Endothelial cell of umbilical vein (primary cell): ENCODE results near the gene ADCY2. TPM values are rescaled to one million over a fixed set of nuclear protein-coding genes. Genes with fewer than 3 reads are reported as not detected.

Experiments used
- BruUV-seq: library from RNA; stranded (reverse); fragments of 400-500 nt; replicated peaks from 2 replicates; lab custom pipeline; 2021; lab: Mats Ljungman, UMichigan
- CTCF ChIA-PET: fragments of 300-600, 350-600 bp; sonication (Branson Sonifier 250); formaldehyde crosslinking; loops from one replicate; lab custom pipeline; 2021; ENCODE audit warnings: antibody characterized with exemption, inconsistent platforms; lab: Charles Lee
- POLR2A ChIA-PET: fragments of 300-600, 350-600 bp; sonication (Branson Sonifier 250); formaldehyde crosslinking; loops from one replicate; lab custom pipeline; 2021; ENCODE audit warnings: antibody characterized with exemption, inconsistent platforms; lab: Charles Lee
- DNase-seq: peaks from one replicate; pipeline ENCODE4 v3.0.0-alpha.2; 2011; ENCODE audit warnings: low read depth, low spot score
- FAIRE-seq: peaks from 2 replicates; lab custom pipeline; 2011; peaks lifted over from hg19 to GRCh38; lab: Jason Lieb, UNC
- H2AFZ ChIP-seq: 2 replicates; pipeline ENCODE4 v1.6.0; 2012; ENCODE audit warnings: low read depth, low read length, control low read depth, inconsistent platforms
- H3K27ac ChIP-seq: 2 replicates; pipeline ENCODE4 v1.5.1; 2011; ENCODE audit warnings: low read depth, mild to moderate bottlenecking, control low read depth, low read length, moderate library complexity; ENCODE audit not compliant: insufficient read depth
- H3K27me3 ChIP-seq, 2 experiments: 2 replicates each; pipeline versions ENCODE4 v1.6.0 to v1.6.1; 2011; ENCODE audit warnings: low read length in 2 of 2, mixed read lengths in 1 of 2; ENCODE audit not compliant: control insufficient read depth in 2 of 2, insufficient read depth in 2 of 2
- H3K36me3 ChIP-seq, 2 experiments: 2 replicates in 1 of 2; 3 replicates in 1 of 2; pipeline ENCODE4 v1.5.1; 2011; ENCODE audit warnings: low read length in 2 of 2, mild to moderate bottlenecking in 1 of 2, moderate library complexity in 1 of 2; ENCODE audit not compliant: control insufficient read depth in 2 of 2, insufficient read depth in 2 of 2; ENCODE audit errors: extremely low read depth in 1 of 2
- H3K4me1 ChIP-seq: 3 replicates; pipeline ENCODE4 v1.5.1; 2011; ENCODE audit warnings: mild to moderate bottlenecking, low read length; ENCODE audit not compliant: control insufficient read depth, insufficient read depth; ENCODE audit errors: extremely low read depth
- H3K4me2 ChIP-seq: 2 replicates; pipeline ENCODE4 v1.6.1; 2011; ENCODE audit warnings: low read length, control low read depth, mixed read lengths; ENCODE audit not compliant: insufficient read depth
- H3K4me3 ChIP-seq, 3 experiments: fragments of 200-600 bp in 1 of 3; sonication (generic), shearing (Covaris generic) in 1 of 3; replicated peaks in 1 of 3; 2 replicates each; pipeline ENCODE4 v1.5.1; 2011 to 2016; ENCODE audit warnings: control low read depth in 3 of 3, low read length in 3 of 3, mild to moderate bottlenecking in 2 of 3, inconsistent platforms in 1 of 3, low read depth in 1 of 3, moderate library complexity in 1 of 3; ENCODE audit not compliant: insufficient read depth in 1 of 3
- H3K79me2 ChIP-seq: 2 replicates; pipeline ENCODE4 v1.6.0; 2012; ENCODE audit warnings: low read length, inconsistent platforms; ENCODE audit not compliant: control insufficient read depth, insufficient read depth
- H3K9ac ChIP-seq: replicated peaks from 2 replicates; pipeline ENCODE3; 2011; ENCODE audit warnings: low read length, control low read depth; ENCODE audit not compliant: insufficient read depth; ENCODE audit errors: extremely low read depth
- H3K9me1 ChIP-seq: replicated peaks from 3 replicates; pipeline ENCODE4 v1.6.0; 2011; ENCODE audit warnings: mild to moderate bottlenecking, low read length; ENCODE audit not compliant: control insufficient read depth, insufficient read depth; ENCODE audit errors: extremely low read depth
- H3K9me3 ChIP-seq: replicated peaks from 2 replicates; pipeline ENCODE4 v1.5.1; 2012; ENCODE audit warnings: low read length, inconsistent platforms; ENCODE audit not compliant: control insufficient read depth, insufficient read depth
- H4K20me1 ChIP-seq: replicated peaks from 2 replicates; pipeline ENCODE3; 2011; ENCODE audit warnings: mild to moderate bottlenecking, low read length; ENCODE audit not compliant: control insufficient read depth, insufficient read depth; ENCODE audit errors: extremely low read depth
- CTCF ChIP-seq, 2 donors: IDR thresholded peaks; 1 replicate in 1 of 2; 2 replicates in 1 of 2; pipeline ENCODE4 v1.5.1; 2011; ENCODE audit warnings: low read length in 2 of 2, mild to moderate bottlenecking in 2 of 2, moderate library complexity in 2 of 2, control low read depth in 1 of 2, inconsistent platforms in 1 of 2, low read depth in 1 of 2; ENCODE audit not compliant: insufficient read depth in 1 of 2; ENCODE audit errors: extremely low read depth in 1 of 2
- EZH2 ChIP-seq: IDR thresholded peaks from 2 replicates; pipeline ENCODE4 v1.6.1; 2012; ENCODE audit warnings: borderline replicate concordance, low read depth, mild to moderate bottlenecking, moderate library complexity, low read length, inconsistent platforms; ENCODE audit not compliant: severe bottlenecking
- FOS ChIP-seq: IDR thresholded peaks from 2 replicates; pipeline ENCODE4 v1.6.1; 2011; ENCODE audit warnings: mild to moderate bottlenecking, low read length, moderate library complexity, borderline replicate concordance; ENCODE audit not compliant: insufficient read depth
- GATA2 ChIP-seq: IDR thresholded peaks from 2 replicates; pipeline ENCODE4 v1.7.0; 2011; ENCODE audit warnings: low read depth, mild to moderate bottlenecking, moderate library complexity, mixed read lengths, low read length; ENCODE audit not compliant: insufficient read length, insufficient read depth
- JUN ChIP-seq: IDR thresholded peaks from 2 replicates; pipeline ENCODE4 v1.6.1; 2011; ENCODE audit warnings: borderline replicate concordance, low read depth; ENCODE audit not compliant: insufficient read length, insufficient read depth
- MAX ChIP-seq: IDR thresholded peaks from 2 replicates; pipeline ENCODE4 v1.6.1; 2011; ENCODE audit not compliant: insufficient read depth, insufficient read length
- MYC ChIP-seq: IDR thresholded peaks from one replicate; pipeline ENCODE4 v1.6.1; 2011; ENCODE audit warnings: mild to moderate bottlenecking, low read depth, low read length
- POLR2A ChIP-seq: IDR thresholded peaks from 2 replicates; pipeline ENCODE4 v1.6.1; 2012; ENCODE audit warnings: low read depth, mild to moderate bottlenecking, control low read depth, low read length
- POLR2AphosphoS5 ChIP-seq: IDR thresholded peaks from 2 replicates; pipeline ENCODE4 v1.6.1; 2012; ENCODE audit warnings: low read depth, mild to moderate bottlenecking, control low read depth, low read length, moderate library complexity; ENCODE audit not compliant: insufficient read depth
- dilution Hi-C: fragments of 300-500 bp; cut with MboI; formaldehyde crosslinking; loops from one replicate; pipeline ENCODE4 v1.15.0; 2019; ENCODE audit warnings: low sequenced_read_pairs; ENCODE audit not compliant: extremely low pct_ligation_motif_present
- intact Hi-C: fragments of 100-400 bp; cut with micrococcal nuclease; formaldehyde crosslinking; loops from one replicate; pipeline ENCODE4 v1.10.0; 2022
- polyA plus RNA-seq, 4 experiments: library from polyadenylated mRNA; depleted of rRNA in 3 of 4; stranded (reverse) in 3 of 4; unstranded in 1 of 4; fragments of >200 nt; gene quantifications; 2 replicates each; pipeline versions ENCODE4 v1.2.1 to v1.2.3, GENCODE V29; 2011 to 2012; ENCODE audit warnings: missing spikeins in 1 of 4
- total RNA-seq: library from RNA; stranded (reverse); gene quantifications from 2 replicates; pipeline ENCODE4 v1.2.3, GENCODE V29; 2021

ADCY2 gene
- total and polyA plus RNA-seq, 2 donors (not counting 3 experiments of a cell fraction or from before 2014, with no cell fraction given) = under 0.01 TPM; not detected in 1

GRCh38 chr5:7714119-7714518, 318.2 kb downstream of the ADCY2 start:
- Histone ChIP-seq H3K36me3 (no peaks in the 10 kb centered on the region), H3K4me3 (no peak overlapping the region), H3K4me1 (no peaks in the 10 kb centered on the region), H3K27ac (no peak overlapping the region), H2AFZ (no peak overlapping the region), H3K4me2 (no peak overlapping the region), H4K20me1 (no peaks in the 10 kb centered on the region), H3K79me2 (no peaks in the 10 kb centered on the region), H3K9me1 (no peaks in the 10 kb centered on the region), H3K27me3 (no peaks in the 10 kb centered on the region), H3K9me3 (peaks cover 2% of the 10 kb centered on the region), H3K9ac (no peak overlapping the region)
- DNase-seq (no peak), FAIRE-seq (no peak)
- ChIA-PET POLR2A (no interaction called here), CTCF (no interaction called here)
- BruUV-seq = no TSS peak
- intact Hi-C loops (no loop called here), dilution Hi-C loops (no loop called here)
- TF ChIP-seq CTCF (IDR thresholded peaks at IDR 0.05; ENCODE audit: extremely low read depth in 1 of 2, insufficient read depth in 1 of 2, low read depth in 1 of 2, low read length in 2 of 2) = no peak
- no peak for TF ChIP-seq MAX
- no peak for TF ChIP-seq MYC
- TF ChIP-seq EZH2 = no peak

- H3K4me2 ChIP-seq = no peak overlapping the region
Observed at GRCh38 chr5:7714697-7715096, 318.8 kb downstream of the ADCY2 start.

More at GRCh38 chr5:7714697-7715096, 318.8 kb downstream of the ADCY2 start:
- no peak overlapping the region for H2AFZ ChIP-seq
- no peaks in the 10 kb centered on the region for H3K36me3 ChIP-seq
- intact Hi-C loops = no loop called here
- no peaks in the 10 kb centered on the region for H3K79me2 ChIP-seq
- H3K27me3 ChIP-seq = no peaks in the 10 kb centered on the region
- H3K4me3 ChIP-seq = no peak overlapping the region
- peaks cover 2% of the 10 kb centered on the region for H3K9me3 ChIP-seq
- H3K4me1 ChIP-seq = no peaks in the 10 kb centered on the region
- TF ChIP-seq MAX (no peak), CTCF (IDR thresholded peaks at IDR 0.05; ENCODE audit: extremely low read depth in 1 of 2, insufficient read depth in 1 of 2, low read depth in 1 of 2, low read length in 2 of 2) (no peak), FOS (no peak), GATA2 (no peak), POLR2AphosphoS5 (no peak), MYC (no peak), JUN (no peak), POLR2A (no peak), EZH2 (no peak)
- POLR2A ChIA-PET = no interaction called here
- H3K9ac ChIP-seq = no peak overlapping the region
- CTCF ChIA-PET = no interaction called here
- no peaks in the 10 kb centered on the region for H4K20me1 ChIP-seq
- DNase-seq = no peak
- BruUV-seq = no TSS peak
- no peak overlapping the region for H3K27ac ChIP-seq
- H3K9me1 ChIP-seq = no peaks in the 10 kb centered on the region
- dilution Hi-C loops = no loop called here
- no peak for FAIRE-seq
